ENCODE measurements around the gene HIPK2.

HIPK2 gene

GRCh38 chr7:139536152-139536551 lies 241.6 kb downstream of the HIPK2 start:
- Histone ChIP-seq H3K9me3 (ENCODE audit: control insufficient read depth, low read length) (no peaks in the 10 kb centered on the region), H3K4me1 (ENCODE audit: control insufficient read depth, insufficient read depth, low read length) (peaks cover 4% of the 10 kb centered on the region), H3K9ac (ENCODE audit: low read length) (no peak overlapping the region), H3K27me3 (replicated peaks; ENCODE audit: control insufficient read depth, insufficient read depth, low read length) (peaks cover 26% of the 10 kb centered on the region), H3K4me3 (ENCODE audit: low read length) (no peak overlapping the region), H3K36me3 (ENCODE audit: control insufficient read depth, insufficient read depth, low read length, severe bottlenecking) (no peaks in the 10 kb centered on the region)
- no peak for DNase-seq (ENCODE audit: low read depth)

- H3K4me1 ChIP-seq (ENCODE audit: control insufficient read depth, insufficient read depth, low read length) = peaks cover 4% of the 10 kb centered on the region
- no peaks in the 10 kb centered on the region for H3K9me3 ChIP-seq (ENCODE audit: control insufficient read depth, low read length)
- H3K9ac ChIP-seq (ENCODE audit: low read length) = no peak overlapping the region
- peaks cover 21% of the 10 kb centered on the region for H3K27me3 ChIP-seq (replicated peaks; ENCODE audit: control insufficient read depth, insufficient read depth, low read length)
- H3K36me3 ChIP-seq (ENCODE audit: control insufficient read depth, insufficient read depth, low read length, severe bottlenecking) = no peaks in the 10 kb centered on the region
- no peak for DNase-seq (ENCODE audit: low read depth)
- H3K4me3 ChIP-seq (ENCODE audit: low read length) = no peak overlapping the region
These were observed 242.7 kb downstream of the HIPK2 start for GRCh38 chr7:139534966-139535651.

DNA sequence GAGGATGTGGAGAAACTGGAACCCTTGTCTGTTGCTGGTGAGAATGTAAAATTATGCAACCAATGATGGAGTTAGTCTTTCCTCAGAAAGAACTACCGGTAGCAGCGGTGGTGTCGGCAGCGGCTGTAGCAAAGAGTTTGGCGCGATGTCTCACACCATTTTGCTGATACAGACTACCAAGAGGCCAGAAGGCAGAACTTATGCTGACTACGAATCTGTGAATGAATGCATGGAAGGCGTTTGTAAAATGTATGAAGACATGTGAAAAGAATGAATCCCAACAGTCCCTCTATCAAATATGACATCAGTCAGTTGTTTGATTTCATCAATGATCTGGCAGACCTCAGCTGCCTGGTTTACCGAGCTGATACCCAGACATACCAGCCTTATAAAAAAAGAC lies 243.7 kb downstream of the HIPK2 start:
- Histone ChIP-seq H3K27me3 (replicated peaks; ENCODE audit: control insufficient read depth, insufficient read depth, low read length) (peaks cover 16% of the 10 kb centered on the region), H3K36me3 (ENCODE audit: control insufficient read depth, insufficient read depth, low read length, severe bottlenecking) (no peaks in the 10 kb centered on the region), H3K4me3 (ENCODE audit: low read length) (no peak overlapping the region), H3K9me3 (ENCODE audit: control insufficient read depth, low read length) (no peaks in the 10 kb centered on the region), H3K4me1 (ENCODE audit: control insufficient read depth, insufficient read depth, low read length) (peaks cover 4% of the 10 kb centered on the region), H3K9ac (ENCODE audit: low read length) (no peak overlapping the region)
- DNase-seq (ENCODE audit: low read depth) = no peak

- Histone ChIP-seq H3K4me1 (ENCODE audit: control insufficient read depth, insufficient read depth, low read length) (no peaks in the 10 kb centered on the region), H3K9ac (ENCODE audit: low read length) (no peak overlapping the region), H3K36me3 (ENCODE audit: control insufficient read depth, insufficient read depth, low read length, severe bottlenecking) (no peaks in the 10 kb centered on the region), H3K27me3 (replicated peaks; ENCODE audit: control insufficient read depth, insufficient read depth, low read length) (peaks cover 16% of the 10 kb centered on the region), H3K9me3 (ENCODE audit: control insufficient read depth, low read length) (no peaks in the 10 kb centered on the region), H3K4me3 (ENCODE audit: low read length) (no peak overlapping the region)
- DNase-seq (ENCODE audit: low read depth) = no peak
These were observed 245.1 kb downstream of the HIPK2 start for GRCh38 chr7:139532636-139533155.

- H3K9ac ChIP-seq (ENCODE audit: low read length) = no peak overlapping the region
- no peak overlapping the region for H3K4me3 ChIP-seq (ENCODE audit: low read length)
- H3K9me3 ChIP-seq (ENCODE audit: control insufficient read depth, low read length) = no peaks in the 10 kb centered on the region
These were observed 246.7 kb downstream of the HIPK2 start for GRCh38 chr7:139531094-139531493.

DNA sequence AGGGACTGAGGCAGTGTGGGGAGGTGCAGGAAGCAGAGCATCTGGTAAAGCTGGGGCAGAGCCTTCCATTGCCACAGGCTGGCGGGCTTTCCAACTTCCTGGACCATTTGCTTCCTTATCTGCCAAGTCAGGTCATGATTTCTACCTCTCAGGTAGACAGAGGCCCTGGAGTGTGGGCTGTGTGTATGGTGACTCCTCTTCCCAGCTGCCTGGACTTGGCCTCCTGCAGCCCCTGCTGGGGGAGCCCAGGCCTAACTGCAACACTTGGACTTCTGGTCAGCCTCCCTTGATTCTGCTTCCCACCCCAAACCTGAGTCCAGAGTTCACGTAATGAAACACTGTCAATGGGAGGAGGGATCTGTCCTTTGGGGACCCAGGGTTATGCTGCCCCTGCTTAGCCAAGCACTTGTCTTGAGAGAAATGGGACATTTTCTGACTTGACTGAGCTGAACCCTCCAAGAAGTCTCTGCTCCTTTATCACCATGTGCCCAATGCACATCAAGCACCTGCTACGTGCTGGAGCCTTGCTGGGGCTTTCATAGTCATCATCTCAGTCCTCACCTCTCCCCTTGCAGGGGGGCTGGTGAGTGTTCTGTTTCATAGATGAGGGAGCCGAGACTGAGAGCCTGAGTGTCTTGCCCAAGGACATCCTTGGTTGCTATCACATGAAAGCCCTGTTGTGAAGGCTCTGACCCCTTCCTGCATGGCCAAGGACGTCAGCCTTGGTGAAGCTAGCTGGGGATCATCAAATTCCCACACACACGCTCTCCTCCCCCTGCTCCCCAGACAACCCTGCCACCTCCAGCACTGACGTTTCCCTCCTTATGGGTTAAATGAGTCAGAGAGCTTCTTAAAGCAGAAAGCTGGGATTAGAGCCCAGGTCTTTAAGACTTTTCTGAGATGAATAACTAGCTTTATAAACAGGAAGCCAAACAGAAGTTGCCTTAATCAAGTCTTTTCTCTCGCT lies 250.9 kb downstream of the HIPK2 start:
- no peak overlapping the region for H3K9ac ChIP-seq (ENCODE audit: low read length)
- no peaks in the 10 kb centered on the region for H3K9me3 ChIP-seq (ENCODE audit: control insufficient read depth, low read length)
- peak; percentile 61 for DNase-seq (ENCODE audit: low read depth)
- H3K27me3 ChIP-seq (replicated peaks; ENCODE audit: control insufficient read depth, insufficient read depth, low read length) = peaks cover 10% of the 10 kb centered on the region
- H3K4me1 ChIP-seq (ENCODE audit: control insufficient read depth, insufficient read depth, low read length) = no peaks in the 10 kb centered on the region
- H3K36me3 ChIP-seq (ENCODE audit: control insufficient read depth, insufficient read depth, low read length, severe bottlenecking) = no peaks in the 10 kb centered on the region
- no peak overlapping the region for H3K4me3 ChIP-seq (ENCODE audit: low read length)

More at GRCh38 chr7:139531094-139531493, 246.7 kb downstream of the HIPK2 start:
- no peaks in the 10 kb centered on the region for H3K36me3 ChIP-seq (ENCODE audit: control insufficient read depth, insufficient read depth, low read length, severe bottlenecking)
- H3K4me1 ChIP-seq (ENCODE audit: control insufficient read depth, insufficient read depth, low read length) = no peaks in the 10 kb centered on the region
- DNase-seq (ENCODE audit: low read depth) = no peak
- peaks cover 15% of the 10 kb centered on the region for H3K27me3 ChIP-seq (replicated peaks; ENCODE audit: control insufficient read depth, insufficient read depth, low read length)

GRCh38 chr7:139525750-139526149 lies 252.0 kb downstream of the HIPK2 start:
- no peaks in the 10 kb centered on the region for H3K36me3 ChIP-seq (ENCODE audit: control insufficient read depth, insufficient read depth, low read length, severe bottlenecking)
- peaks cover 3% of the 10 kb centered on the region for H3K9me3 ChIP-seq (ENCODE audit: control insufficient read depth, low read length)
- no peak for DNase-seq (ENCODE audit: low read depth)
- H3K27me3 ChIP-seq (replicated peaks; ENCODE audit: control insufficient read depth, insufficient read depth, low read length) = peaks cover 18% of the 10 kb centered on the region
- no peak overlapping the region for H3K4me3 ChIP-seq (ENCODE audit: low read length)
- H3K4me1 ChIP-seq (ENCODE audit: control insufficient read depth, insufficient read depth, low read length) = no peaks in the 10 kb centered on the region
- no peak overlapping the region for H3K9ac ChIP-seq (ENCODE audit: low read length)

GRCh38 chr7:139525239-139525638 lies 252.6 kb downstream of the HIPK2 start:
- Histone ChIP-seq H3K36me3 (ENCODE audit: control insufficient read depth, insufficient read depth, low read length, severe bottlenecking) (no peaks in the 10 kb centered on the region), H3K4me1 (ENCODE audit: control insufficient read depth, insufficient read depth, low read length) (no peaks in the 10 kb centered on the region), H3K4me3 (ENCODE audit: low read length) (no peak overlapping the region), H3K9ac (ENCODE audit: low read length) (no peak overlapping the region), H3K9me3 (ENCODE audit: control insufficient read depth, low read length) (peaks cover 3% of the 10 kb centered on the region), H3K27me3 (replicated peaks; ENCODE audit: control insufficient read depth, insufficient read depth, low read length) (peaks cover 18% of the 10 kb centered on the region)
- no peak for DNase-seq (ENCODE audit: low read depth)

- DNase-seq (ENCODE audit: low read depth) = no peak
- H3K4me1 ChIP-seq (ENCODE audit: control insufficient read depth, insufficient read depth, low read length) = no peaks in the 10 kb centered on the region
- H3K9me3 ChIP-seq (ENCODE audit: control insufficient read depth, low read length) = peaks cover 3% of the 10 kb centered on the region
- H3K36me3 ChIP-seq (ENCODE audit: control insufficient read depth, insufficient read depth, low read length, severe bottlenecking) = no peaks in the 10 kb centered on the region
- no peak overlapping the region for H3K4me3 ChIP-seq (ENCODE audit: low read length)
- peaks cover 18% of the 10 kb centered on the region for H3K27me3 ChIP-seq (replicated peaks; ENCODE audit: control insufficient read depth, insufficient read depth, low read length)
- no peak overlapping the region for H3K9ac ChIP-seq (ENCODE audit: low read length)
These were observed 253.6 kb downstream of the HIPK2 start for GRCh38 chr7:139523968-139524815.

- Histone ChIP-seq H3K4me3 (ENCODE audit: low read length) (peak within 1 kb of the TSS; percentile 44), H3K27me3 (replicated peaks; ENCODE audit: control insufficient read depth, insufficient read depth, low read length) (peaks cover 19% of the 10 kb centered on the region)
These were observed 254.4 kb downstream of the HIPK2 start, which contains the start of gene CLEC2L for GRCh38 chr7:139523199-139523941. TSS of gene CLEC2L (plus strand) at chr7:139523685. CDS start at chr7:139523928, 243 bp downstream.

More at GRCh38 chr7:139523199-139523941, 254.4 kb downstream of the HIPK2 start, which contains the start of gene CLEC2L:
- no peak within 1 kb of the TSS for H3K9ac ChIP-seq (ENCODE audit: low read length)
- DNase-seq (ENCODE audit: low read depth) = peak; percentile 55
- peaks cover 3% of the 10 kb centered on the region for H3K9me3 ChIP-seq (ENCODE audit: control insufficient read depth, low read length)
- H3K36me3 ChIP-seq (ENCODE audit: control insufficient read depth, insufficient read depth, low read length, severe bottlenecking) = no peaks in the 10 kb centered on the region
- H3K4me1 ChIP-seq (ENCODE audit: control insufficient read depth, insufficient read depth, low read length) = no peaks in the 10 kb centered on the region
